Tibial nerve (tissue), 3 donors: Measurements from ENCODE around the gene DHRS7.

ENCODE experiments used
- CTCF ChIP-seq, 5 experiments: fragments of 200-600 bp in 3 of 5; fragments of 450-650 bp in 2 of 5; sonication (generic) in 3 of 5; IDR thresholded peaks; one replicate each; pipeline ENCODE4 v1.5.1; 2016 to 2019; ENCODE audit warnings: antibody characterized with exemption in 5 of 5, mild to moderate bottlenecking in 3 of 5, moderate library complexity in 2 of 5
- POLR2A ChIP-seq, 2 donors: fragments of 450-650 bp; IDR thresholded peaks; one replicate each; pipeline ENCODE4 v1.6.1; 2017; ENCODE audit warnings: antibody characterized with exemption in 2 of 2, mild to moderate bottlenecking in 2 of 2, moderate library complexity in 2 of 2

DNA sequence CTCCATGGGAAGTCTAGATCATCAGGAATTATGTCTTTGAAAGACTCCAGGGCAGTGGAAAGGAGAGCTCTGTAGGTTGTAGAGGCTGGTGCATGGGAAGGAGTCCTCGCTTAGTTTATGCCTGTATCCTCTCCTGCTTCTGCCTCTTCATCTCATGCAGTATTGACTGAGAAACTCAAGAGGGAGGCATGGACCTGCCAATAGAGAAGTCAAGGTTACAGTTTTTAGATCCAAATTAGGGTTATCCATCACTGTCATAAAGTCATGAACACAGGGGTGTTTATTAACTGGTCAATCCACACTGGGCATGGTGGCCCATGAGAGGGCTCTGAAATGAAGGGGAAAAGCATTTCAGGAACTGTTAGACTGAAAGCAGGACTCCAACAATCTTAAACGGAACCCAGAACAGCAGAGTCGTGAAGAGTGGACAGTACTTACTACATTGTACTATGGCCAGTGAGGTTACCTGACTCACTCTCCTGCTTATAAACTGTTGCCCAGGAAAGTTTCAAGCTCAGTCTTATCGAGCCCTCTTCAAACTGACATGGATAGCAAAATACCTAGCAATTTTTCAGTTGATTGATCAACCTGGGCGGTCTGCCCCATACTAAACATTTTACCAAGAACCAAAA lies 30.1 kb upstream of the DHRS7 start:
- TF ChIP-seq POLR2A (IDR thresholded peaks at IDR 0.05) (no peak), CTCF (IDR thresholded peaks at IDR 0.05) (no peak)
